GM13976 (cell line): ENCODE data around the gene RAB3C.

Experiments used
- DNase-seq: peaks from one replicate; pipeline ENCODE4 v3.0.0; 2012; ENCODE audit warnings: low spot score
- in situ Hi-C: fragments of 300-500 bp; cut with MboI; formaldehyde crosslinking; loops from one replicate; pipeline ENCODE4 v1.12.0; 2022; ENCODE audit warnings: low sequenced_read_pairs, mixed read lengths, inconsistent platforms; ENCODE audit not compliant: unreplicated experiment
- TF ChIP-seq, protein P1 (sequence below): IDR thresholded peaks from 2 replicates; pipeline ENCODE4 v1.5.1; 2012; ENCODE audit warnings: borderline replicate concordance, mild to moderate bottlenecking; ENCODE audit not compliant: insufficient read depth; ENCODE audit errors: extremely low read depth, missing control alignments, control extremely low read depth

RAB3C gene

DNA sequence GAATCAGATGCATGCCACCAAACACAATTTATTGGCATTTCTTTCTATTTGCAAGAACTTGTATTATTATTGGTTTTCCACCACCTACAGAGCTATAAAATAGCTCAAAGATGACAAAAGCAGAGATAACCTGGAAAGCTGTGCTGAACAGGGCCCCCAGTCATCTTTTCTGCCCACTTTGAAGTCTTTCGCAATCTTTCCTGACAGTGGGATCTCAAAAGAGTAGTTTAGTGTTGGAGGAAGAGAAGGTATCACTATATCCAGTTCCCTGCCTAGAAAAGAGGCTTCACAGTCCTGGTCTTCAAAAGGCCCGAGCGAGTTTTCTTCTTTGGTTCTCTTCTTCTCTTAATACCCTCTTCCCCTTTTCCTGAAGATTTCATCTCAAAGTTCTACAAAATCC, 231.0 kb downstream of the RAB3C start:
- TF ChIP-seq, protein P1, sequence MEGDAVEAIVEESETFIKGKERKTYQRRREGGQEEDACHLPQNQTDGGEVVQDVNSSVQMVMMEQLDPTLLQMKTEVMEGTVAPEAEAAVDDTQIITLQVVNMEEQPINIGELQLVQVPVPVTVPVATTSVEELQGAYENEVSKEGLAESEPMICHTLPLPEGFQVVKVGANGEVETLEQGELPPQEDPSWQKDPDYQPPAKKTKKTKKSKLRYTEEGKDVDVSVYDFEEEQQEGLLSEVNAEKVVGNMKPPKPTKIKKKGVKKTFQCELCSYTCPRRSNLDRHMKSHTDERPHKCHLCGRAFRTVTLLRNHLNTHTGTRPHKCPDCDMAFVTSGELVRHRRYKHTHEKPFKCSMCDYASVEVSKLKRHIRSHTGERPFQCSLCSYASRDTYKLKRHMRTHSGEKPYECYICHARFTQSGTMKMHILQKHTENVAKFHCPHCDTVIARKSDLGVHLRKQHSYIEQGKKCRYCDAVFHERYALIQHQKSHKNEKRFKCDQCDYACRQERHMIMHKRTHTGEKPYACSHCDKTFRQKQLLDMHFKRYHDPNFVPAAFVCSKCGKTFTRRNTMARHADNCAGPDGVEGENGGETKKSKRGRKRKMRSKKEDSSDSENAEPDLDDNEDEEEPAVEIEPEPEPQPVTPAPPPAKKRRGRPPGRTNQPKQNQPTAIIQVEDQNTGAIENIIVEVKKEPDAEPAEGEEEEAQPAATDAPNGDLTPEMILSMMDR, result no peak
- in situ Hi-C loops, result no loop called here
- no peak for DNase-seq

DNA sequence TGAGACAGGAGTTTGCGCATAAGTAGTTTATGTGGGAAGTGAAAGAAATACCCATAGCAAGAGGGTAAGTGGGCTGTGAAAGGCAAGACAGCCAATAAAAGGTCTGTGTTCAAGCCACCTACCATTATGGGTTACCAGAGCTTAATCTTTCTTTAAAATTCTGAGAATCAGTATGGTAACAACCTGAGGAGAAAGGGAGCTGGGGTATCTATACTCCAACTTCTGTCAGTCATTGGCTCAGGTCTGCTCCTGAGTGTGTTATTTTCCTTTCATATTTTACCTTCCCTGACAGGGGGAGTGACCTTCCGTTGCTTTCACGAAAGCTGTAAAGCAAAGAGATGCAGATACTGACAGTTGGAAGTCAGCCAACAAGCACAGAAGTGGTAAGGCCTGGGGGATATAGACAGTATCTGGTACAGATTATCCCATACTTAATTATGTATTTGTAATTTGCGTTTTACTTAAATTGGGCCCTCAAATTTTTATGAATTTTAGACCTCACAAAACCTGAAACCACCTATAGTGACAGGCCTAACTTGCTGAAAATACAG, 233.4 kb downstream of the RAB3C start:
- no peak for DNase-seq
- TF ChIP-seq, protein P1, result no peak
- in situ Hi-C loops, result no loop called here

DNA sequence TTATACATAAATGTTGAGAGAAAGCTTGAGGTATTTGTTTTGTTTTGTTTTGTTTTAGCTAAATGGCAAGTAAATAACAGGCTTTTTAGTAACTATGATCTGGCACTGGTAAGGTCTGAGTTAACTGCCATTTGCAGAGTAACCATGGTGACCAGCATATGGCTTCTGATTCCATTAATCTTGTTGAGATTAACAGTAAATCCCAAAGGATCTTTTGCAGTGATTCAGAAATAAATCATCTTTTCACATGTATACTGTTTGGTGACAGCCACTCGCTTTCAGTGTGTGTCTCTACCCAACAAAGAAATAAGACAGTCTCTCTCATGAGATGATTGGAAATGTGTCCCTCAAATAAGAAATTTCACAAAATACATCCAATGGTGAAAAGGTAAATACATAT, 235.6 kb downstream of the RAB3C start:
- TF ChIP-seq, protein P1, result no peak
- in situ Hi-C loops, result no loop called here
- no peak for DNase-seq

DNA sequence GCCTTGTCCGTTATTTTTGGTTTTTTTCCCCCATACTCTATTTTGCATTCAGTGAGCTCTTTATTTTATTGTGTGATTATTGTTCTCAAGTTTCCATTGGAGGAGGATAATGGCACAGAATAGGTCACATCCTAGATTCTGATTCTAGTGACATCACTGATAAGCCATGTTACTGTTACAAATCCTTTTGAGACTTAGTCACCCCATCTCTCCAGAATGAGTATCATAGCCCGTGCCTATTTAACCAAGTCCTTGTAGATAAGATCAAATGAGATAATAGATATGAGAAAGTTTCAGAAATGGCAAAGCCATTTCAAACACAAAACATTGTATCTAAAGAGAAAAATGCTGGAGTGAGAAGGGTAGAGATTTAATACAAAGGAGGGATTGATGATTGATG, 242.6 kb downstream of the RAB3C start:
- DNase-seq, result no peak
- in situ Hi-C loops, result no loop called here
- TF ChIP-seq, protein P1, result no peak

DNA sequence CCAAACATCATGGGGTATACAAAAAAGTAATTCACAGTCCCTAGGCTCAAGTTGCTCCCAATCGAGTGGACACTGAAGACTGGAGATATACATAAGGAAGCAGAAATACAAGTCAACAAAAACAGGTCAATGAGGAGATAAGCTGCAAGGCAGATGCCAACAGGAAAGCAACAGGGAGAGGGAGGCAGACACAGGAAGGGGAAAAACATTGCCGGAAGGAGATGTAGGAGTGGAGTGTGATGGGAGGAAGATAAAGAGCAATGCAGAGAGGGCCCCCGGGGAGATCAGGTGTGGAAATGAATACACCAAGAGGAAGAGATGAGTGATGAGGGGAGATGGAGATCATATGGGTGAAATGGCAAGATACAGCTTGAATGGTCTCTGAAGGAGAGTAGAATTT, 243.0 kb downstream of the RAB3C start:
- in situ Hi-C loops, result no loop called here
- no peak for DNase-seq
- TF ChIP-seq, protein P1, result no peak

DNA sequence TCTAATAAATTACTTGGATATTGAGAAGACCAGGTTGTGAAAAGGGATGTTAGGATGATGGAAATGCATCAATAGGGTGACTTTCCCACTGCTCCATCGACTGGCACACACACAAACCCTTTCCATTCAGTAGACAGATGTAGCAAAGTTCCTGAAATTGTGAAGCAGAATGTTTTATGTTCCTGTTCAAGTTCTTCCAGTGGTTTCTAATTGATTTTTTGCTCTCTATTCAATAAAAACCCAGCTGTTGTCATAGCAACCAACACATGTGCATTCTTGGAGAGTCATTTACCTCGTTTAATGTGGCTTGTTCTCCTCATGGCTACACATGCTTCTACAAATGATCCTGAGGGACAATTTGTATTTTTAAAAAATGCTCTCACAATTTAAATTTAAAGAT, 244.6 kb downstream of the RAB3C start:
- in situ Hi-C loops, result no loop called here

DNA sequence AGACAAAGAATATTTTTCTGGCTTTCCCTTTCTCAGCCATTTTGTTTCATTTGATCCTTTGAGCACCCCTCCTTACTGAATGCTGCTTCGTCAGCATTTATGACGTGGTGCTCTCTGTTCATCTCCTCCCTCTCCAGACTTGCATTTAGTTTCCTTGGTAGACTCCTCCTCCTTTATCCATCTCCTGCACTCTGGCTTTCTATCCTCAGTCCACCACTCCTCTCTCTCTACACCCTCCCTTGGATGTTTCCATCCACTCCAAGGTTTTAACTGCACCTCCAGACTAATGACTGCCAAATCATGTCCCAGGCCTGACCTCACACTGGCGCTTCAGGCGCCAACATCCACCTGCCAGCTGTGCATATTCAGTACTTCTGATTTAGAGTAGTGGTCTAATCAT, 245.4 kb downstream of the RAB3C start:
- no peak for DNase-seq
- TF ChIP-seq, protein P1, result no peak
- in situ Hi-C loops, result no loop called here

More for the DNA sequence above, 244.6 kb downstream of the RAB3C start:
- TF ChIP-seq, protein P1, result no peak
- DNase-seq, result no peak
